ENCODE measurements around the gene DDOST. TPM values are rescaled to one million over a fixed set of nuclear protein-coding genes. Genes with fewer than 3 reads are reported as not detected.
"Not testable (repeated sequence)": the region's sequence is repeated elsewhere in the genome, so short reads cannot be mapped to it uniquely, and the experiment has no call there.

The DDOST gene
- total RNA-seq, 2 donors from 2014 or later, result 118 to 164 TPM

DNA sequence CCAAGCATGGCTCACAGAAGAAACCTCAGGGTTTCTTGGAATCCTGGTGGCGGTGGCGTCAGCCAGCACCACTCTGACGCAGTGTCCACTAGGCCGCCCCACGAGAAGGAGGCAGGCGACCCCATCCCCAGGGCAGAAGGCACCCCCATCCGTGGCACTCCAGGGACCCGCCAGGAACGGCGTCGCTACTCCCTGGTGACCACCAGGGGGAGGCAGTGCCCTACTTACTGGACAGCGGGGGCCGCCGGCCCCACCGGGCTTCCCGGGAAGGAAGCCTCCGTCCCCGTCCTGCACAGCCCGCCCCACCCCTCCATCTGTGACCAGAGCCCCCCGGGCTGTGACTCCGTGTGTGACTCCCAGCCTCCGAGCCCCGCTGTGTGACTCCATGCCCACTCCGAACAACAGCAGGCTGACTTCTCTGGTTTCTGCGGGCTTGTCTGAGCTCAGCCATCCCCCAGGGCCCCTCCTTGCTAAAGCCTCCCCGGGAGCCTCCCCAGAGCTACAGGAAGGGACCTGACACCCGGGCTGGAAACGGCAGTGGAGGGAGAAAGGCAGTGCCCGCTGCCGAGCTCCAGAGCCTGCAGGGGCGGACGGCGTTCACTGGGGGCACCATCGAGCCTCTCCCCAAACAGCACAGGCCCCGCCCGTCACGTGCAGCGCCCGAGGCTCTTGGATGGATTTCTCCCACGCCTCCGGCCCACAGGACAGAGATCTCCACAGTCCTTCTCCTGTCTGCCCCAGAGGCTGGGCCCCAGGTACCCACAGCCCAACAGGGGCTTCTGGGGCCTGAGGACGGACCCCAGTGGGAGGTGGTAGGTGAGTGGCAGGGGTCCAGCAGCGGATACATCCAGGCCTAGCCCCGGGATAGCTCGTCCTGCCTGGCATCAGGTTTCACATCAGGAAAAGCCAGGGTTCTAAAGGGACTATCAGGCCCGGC is 35.5 kb upstream of the DDOST start:
- DNase-seq (ENCODE audit: low spot score), result peak; percentile 96
- intact Hi-C loops (cut with DNase I), result loop anchor here (5.0 kb wide), 1 partner anchor 501 kb away; no protein-coding TSS in a partner anchor

DNA sequence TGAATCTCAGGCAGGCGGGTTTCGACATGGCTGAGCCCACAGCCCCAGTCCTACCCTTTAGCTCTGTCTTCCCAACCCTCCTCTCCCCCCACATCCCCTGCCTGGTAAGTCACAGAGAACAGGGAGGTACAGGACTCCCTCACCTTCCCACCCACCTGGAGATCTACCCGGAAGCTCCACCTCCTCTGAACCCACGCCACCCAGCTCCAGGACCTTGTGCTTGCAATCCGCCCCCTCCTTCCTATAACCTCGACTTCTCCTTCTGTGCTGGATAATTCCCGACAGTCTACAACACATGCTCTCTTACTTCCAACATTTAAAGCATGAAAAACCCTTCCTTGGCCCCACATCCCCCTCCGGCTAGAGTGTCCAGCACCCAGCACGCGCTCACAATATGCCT is 34.3 kb upstream of the DDOST start:
- intact Hi-C loops (cut with DNase I), result loop anchor here (5.0 kb wide), 1 partner anchor 502 kb away; no protein-coding TSS in a partner anchor
- DNase-seq (ENCODE audit: low spot score), result no peak

GRCh38 chr1:20693623-20694022 is 32.5 kb upstream of the DDOST start:
- intact Hi-C loops (cut with DNase I), result no loop called here
- no peak for DNase-seq (ENCODE audit: low spot score)

DNA sequence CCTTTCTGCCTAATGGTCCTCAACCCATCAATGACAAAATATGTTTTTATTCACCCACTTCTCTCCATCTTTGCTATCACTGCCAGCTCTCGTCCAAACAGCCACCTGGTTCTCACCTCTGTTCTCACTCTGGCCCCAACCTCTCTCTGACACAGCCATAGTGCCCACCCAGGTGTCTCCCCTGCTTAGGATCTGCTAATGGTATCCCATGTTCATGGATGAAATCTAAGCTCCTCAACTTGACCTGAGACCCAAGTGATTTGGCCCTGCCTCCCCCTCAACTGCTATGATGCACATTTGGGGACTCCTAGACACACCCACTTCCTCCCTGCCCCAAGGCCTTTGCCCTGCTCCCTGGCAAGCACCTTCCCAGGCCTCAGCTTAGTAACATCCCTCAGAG is 30.7 kb upstream of the DDOST start:
- DNase-seq (ENCODE audit: low spot score), result no peak
- intact Hi-C loops (cut with DNase I), result no loop called here

- intact Hi-C loops (cut with DNase I), result no loop called here
- DNase-seq (ENCODE audit: low spot score), result no peak
These were observed 28.5 kb upstream of the DDOST start for GRCh38 chr1:20689645-20690056.

DNA sequence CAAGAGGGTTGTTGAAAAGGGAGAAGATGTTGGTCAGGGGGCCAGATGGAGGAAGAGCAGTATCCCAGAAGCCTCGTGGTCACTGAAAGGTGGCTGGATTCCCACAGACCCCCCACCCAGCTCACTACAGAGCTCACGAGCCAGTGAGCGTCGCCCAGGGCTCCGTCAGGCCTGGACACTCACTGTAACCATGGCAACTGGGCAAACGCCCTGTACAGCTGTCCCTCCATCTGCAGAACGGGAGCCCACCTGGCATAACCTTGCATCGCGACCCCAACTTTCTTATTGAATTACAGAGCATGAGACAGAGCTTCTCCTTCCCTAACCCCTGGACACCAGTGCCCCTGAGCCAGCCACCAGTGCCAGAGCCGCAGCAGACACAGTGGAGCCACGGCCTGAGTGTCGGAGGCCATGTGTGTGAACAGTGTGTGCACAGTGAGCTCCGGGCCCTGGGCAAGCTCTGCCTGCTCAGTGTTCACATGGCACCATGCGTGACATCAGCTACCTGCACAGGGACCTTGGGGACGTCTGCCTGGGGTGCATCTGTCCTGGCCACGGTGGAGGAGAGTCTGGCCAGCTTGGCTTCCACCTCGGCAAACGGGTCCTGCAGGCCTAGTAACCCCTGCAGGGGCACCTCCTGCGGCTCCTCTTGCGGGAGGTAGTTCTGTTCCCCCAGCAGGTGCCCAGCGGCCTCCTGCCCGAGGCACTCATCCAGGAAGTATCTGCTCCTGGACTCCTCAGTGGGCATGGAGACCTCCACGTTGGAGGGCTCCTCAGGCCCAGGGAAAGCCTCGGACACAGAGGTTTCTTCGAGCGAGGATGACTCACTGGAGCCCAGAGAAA is 25.9 kb upstream of the DDOST start:
- intact Hi-C loops (cut with DNase I), result no loop called here
- DNase-seq (ENCODE audit: low spot score), result no peak

DNA sequence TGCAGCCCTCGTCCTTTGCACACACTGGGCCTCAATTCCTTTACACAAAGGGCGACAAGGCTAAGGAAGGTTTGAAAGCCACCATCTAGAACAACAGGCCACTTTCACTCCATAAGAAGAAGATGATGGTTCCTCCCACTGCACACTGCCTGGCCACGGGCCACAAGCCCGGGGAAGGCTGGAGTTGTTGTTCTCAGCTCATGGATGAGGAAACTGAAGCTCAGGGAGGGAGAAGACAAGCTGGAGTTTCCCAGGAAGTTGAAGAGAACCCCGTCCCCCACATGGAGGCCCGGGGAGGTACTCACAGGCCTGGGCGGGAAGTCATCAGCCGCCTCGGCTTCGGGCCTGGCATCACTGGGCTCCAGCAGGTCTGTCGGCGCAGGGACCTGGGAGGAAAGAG is 24.6 kb upstream of the DDOST start:
- intact Hi-C loops (cut with DNase I), result no loop called here
- DNase-seq (ENCODE audit: low spot score), result peak; percentile 77

GRCh38 chr1:20685099-20685662 is 24.0 kb upstream of the DDOST start:
- intact Hi-C loops (cut with DNase I), result no loop called here
- no peak for DNase-seq (ENCODE audit: low spot score)

DNA sequence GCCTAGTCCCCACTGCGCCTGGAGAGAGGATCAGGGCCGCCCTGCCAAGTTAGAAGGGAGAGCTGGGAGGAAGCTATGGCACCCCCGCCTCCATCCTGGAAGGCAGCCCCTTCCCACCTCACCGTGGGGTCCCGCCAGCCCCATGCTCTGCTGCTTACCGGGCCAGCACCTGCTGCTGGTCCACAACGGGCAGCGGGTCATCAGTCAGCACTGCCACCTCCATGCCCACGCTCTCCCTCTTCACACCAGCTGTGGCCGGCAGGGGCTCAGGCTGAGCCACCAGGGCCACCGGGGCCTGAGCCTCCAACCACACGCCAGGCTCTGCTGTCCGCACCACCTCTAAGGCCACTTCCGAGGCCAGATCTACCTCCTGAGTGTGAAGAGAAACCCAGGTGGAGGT is 23.5 kb upstream of the DDOST start:
- DNase-seq (ENCODE audit: low spot score), result no peak
- intact Hi-C loops (cut with DNase I), result no loop called here

- no peak for DNase-seq (ENCODE audit: low spot score)
- intact Hi-C loops (cut with DNase I), result no loop called here
These were observed 23.0 kb upstream of the DDOST start for GRCh38 chr1:20684050-20684620.

- intact Hi-C loops (cut with DNase I), result no loop called here
- DNase-seq (ENCODE audit: low spot score), result no peak
These were observed 22.4 kb upstream of the DDOST start for GRCh38 chr1:20683614-20684013.

DNA sequence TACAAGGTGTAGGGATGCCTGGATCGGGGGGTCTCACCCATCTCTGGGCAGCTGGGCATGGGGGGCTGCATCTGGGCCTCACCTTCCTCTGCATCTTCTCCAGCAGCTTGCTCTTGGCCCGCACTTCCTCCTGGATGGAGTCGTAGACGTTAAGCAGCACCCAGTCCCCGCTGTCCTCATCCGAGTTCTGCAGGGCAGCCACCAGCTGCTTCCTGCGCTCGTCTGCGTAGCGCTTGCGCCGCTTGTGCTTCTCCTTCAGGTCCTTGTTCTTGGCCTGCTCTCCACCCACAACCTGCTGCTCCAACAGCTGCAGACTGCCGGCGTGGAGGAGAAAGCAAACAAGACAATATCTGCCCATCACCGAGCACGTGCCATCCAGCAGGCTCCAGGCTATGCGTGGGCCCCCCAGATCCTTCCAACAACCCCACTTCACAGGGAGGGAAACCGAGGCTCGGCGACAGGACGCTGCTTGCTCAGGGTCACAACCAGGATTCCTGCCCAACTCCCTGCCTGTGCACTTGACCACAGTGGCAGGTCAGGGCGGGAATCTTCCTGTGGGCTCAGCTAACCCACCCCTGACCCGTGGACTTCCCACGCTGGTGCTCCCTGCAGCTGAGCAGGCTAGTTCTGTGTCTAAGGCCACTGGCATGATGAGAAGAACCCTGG is 21.5 kb upstream of the DDOST start:
- no peak for DNase-seq (ENCODE audit: low spot score)
- intact Hi-C loops (cut with DNase I), result no loop called here

- intact Hi-C loops (cut with DNase I), result no loop called here
- no peak for DNase-seq (ENCODE audit: low spot score)
These were observed 20.8 kb upstream of the DDOST start for GRCh38 chr1:20681999-20682398.

GRCh38 chr1:20680269-20680668 is 19.1 kb upstream of the DDOST start:
- intact Hi-C loops (cut with DNase I), result no loop called here
- no peak for DNase-seq (ENCODE audit: low spot score)

- DNase-seq (ENCODE audit: low spot score), result no peak
- intact Hi-C loops (cut with DNase I), result no loop called here
These were observed 17.4 kb upstream of the DDOST start for GRCh38 chr1:20678599-20678998.

DNA sequence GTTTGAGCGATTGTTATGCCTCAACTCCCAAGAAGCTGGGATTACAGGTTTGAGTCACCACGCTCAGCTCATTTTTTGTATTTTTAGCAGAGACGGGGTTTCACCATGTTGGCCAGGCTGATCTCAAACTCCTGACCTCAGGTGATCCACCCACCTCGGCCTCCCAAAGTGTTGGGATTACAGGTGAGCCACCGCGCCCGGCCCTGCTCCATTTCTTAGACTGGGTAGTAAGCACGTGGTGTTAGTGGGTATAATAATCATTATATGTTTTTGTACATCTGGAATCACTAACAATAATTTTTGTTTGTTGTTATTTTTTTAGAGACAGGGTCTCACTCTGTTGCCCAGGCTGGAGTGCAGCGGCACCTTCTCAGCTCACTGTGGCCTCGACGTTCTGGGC is 12.5 kb upstream of the DDOST start:
- DNase-seq (ENCODE audit: low spot score); intact Hi-C loops (cut with DNase I): not testable (repeated sequence)

DNA sequence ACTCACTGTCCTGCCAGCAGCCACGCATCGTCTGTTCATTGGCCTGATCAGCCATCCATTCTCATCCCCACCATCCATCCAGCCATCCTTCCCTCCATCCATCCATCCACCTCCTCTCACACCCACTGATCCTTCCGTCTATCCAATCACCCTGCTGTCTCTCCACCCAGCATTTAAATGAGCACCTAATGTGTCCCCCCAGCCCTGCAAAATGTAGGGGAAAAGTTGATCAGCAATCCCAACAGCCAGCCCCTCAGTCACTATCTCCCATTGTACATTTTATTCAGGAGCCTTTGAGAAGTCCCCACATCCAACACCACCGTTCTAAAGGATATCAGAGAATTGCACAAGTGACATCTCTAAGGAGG is 11.1 kb upstream of the DDOST start:
- DNase-seq (ENCODE audit: low spot score), result no peak

GRCh38 chr1:20670936-20671335 is 9.8 kb upstream of the DDOST start:
- DNase-seq (ENCODE audit: low spot score), result no peak
- intact Hi-C loops (cut with DNase I), result no loop called here

More for the DNA sequence above, 11.1 kb upstream of the DDOST start:
- intact Hi-C loops (cut with DNase I), result no loop called here

DNA sequence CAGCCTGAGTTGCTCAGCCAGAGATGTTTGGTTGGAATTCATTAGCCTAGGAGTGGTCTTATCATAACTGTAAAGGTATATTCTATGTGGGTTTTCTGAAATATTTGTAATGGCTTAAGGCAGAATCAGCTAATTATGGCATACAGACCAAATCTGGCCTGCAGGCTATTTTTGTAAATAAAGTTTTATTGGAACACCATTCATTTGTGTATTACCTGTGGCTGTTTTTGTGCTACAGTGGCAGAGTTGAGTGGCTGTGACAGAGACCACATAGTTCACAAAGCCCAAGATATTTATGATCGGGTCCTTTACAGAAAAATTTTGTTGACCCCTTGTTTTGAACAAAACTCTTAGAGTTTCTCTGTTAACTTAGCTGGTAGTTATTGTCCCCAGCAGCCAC is 7.4 kb upstream of the DDOST start:
- DNase-seq (ENCODE audit: low spot score), result no peak
- intact Hi-C loops (cut with DNase I), result no loop called here
